ENCODE results near the gene VASH1.

Gene VASH1

GRCh38 chr14:76761136-76761959 lies at the start of gene VASH1:
TSS of gene VASH1 (plus strand) at chr14:76761468. CDS start at chr14:76762822, 1,354 bp downstream.
- TF ChIP-seq CTCF (IDR thresholded peaks at IDR 0.05), result no peak
- Histone ChIP-seq H3K9ac (no peak within 1 kb of the TSS), H3K9me3 (ENCODE audit: control insufficient read depth, low read length) (no peaks in the 10 kb centered on the region), H2AFZ (peak within 1 kb of the TSS; percentile 99), H3K79me2 (no peaks in the 10 kb centered on the region), H3K4me3 (ENCODE audit: low read depth, low read length) (peak within 1 kb of the TSS; percentile 60), H3K36me3 (ENCODE audit: control insufficient read depth, insufficient read depth, low read length) (no peaks in the 10 kb centered on the region), H3K27me3 (ENCODE audit: control insufficient read depth, insufficient read depth, low read length) (no peaks in the 10 kb centered on the region), H3K4me2 (ENCODE audit: low read length) (peak within 1 kb of the TSS; percentile 75), H3K27ac (peak within 1 kb of the TSS; percentile 43), H3K4me1 (peaks cover 3% of the 10 kb centered on the region)

- Histone ChIP-seq H2AFZ (no peak overlapping the region), H3K9me3 (ENCODE audit: control insufficient read depth, low read length) (no peaks in the 10 kb centered on the region), H3K4me1 (no peaks in the 10 kb centered on the region), H3K4me2 (ENCODE audit: low read length) (no peak overlapping the region), H3K27me3 (ENCODE audit: control insufficient read depth, insufficient read depth, low read length) (no peaks in the 10 kb centered on the region), H3K79me2 (no peaks in the 10 kb centered on the region), H3K4me3 (ENCODE audit: low read depth, low read length) (no peak overlapping the region), H3K36me3 (ENCODE audit: control insufficient read depth, insufficient read depth, low read length) (no peaks in the 10 kb centered on the region), H3K9ac (no peak overlapping the region), H3K27ac (no peak overlapping the region)
- TF ChIP-seq CTCF (IDR thresholded peaks at IDR 0.05), result no peak
Observed at GRCh38 chr14:76713121-76713520, 48.1 kb upstream of the VASH1 start.

GRCh38 chr14:76714470-76714869 lies 46.8 kb upstream of the VASH1 start:
- H3K4me2 ChIP-seq (ENCODE audit: low read length), result no peak overlapping the region
- no peaks in the 10 kb centered on the region for H3K9me3 ChIP-seq (ENCODE audit: control insufficient read depth, low read length)
- H3K27me3 ChIP-seq (ENCODE audit: control insufficient read depth, insufficient read depth, low read length), result no peaks in the 10 kb centered on the region
- no peak overlapping the region for H3K9ac ChIP-seq
- no peak overlapping the region for H2AFZ ChIP-seq
- no peak overlapping the region for H3K4me3 ChIP-seq (ENCODE audit: low read depth, low read length)
- H3K79me2 ChIP-seq, result no peaks in the 10 kb centered on the region
- no peak for TF ChIP-seq CTCF (IDR thresholded peaks at IDR 0.05)
- no peaks in the 10 kb centered on the region for H3K4me1 ChIP-seq
- no peaks in the 10 kb centered on the region for H3K36me3 ChIP-seq (ENCODE audit: control insufficient read depth, insufficient read depth, low read length)
- no peak overlapping the region for H3K27ac ChIP-seq

GRCh38 chr14:76715101-76715500 lies 46.2 kb upstream of the VASH1 start:
- Histone ChIP-seq H2AFZ (no peak overlapping the region), H3K9me3 (ENCODE audit: control insufficient read depth, low read length) (no peaks in the 10 kb centered on the region), H3K27me3 (ENCODE audit: control insufficient read depth, insufficient read depth, low read length) (no peaks in the 10 kb centered on the region), H3K27ac (peak overlapping the region; percentile 47), H3K79me2 (no peaks in the 10 kb centered on the region), H3K36me3 (ENCODE audit: control insufficient read depth, insufficient read depth, low read length) (no peaks in the 10 kb centered on the region), H3K4me1 (no peaks in the 10 kb centered on the region), H3K4me2 (ENCODE audit: low read length) (no peak overlapping the region), H3K9ac (no peak overlapping the region), H3K4me3 (ENCODE audit: low read depth, low read length) (no peak overlapping the region)
- TF ChIP-seq CTCF (IDR thresholded peaks at IDR 0.05), result no peak

Measured in parathyroid adenoma (tissue), 2 donors.